Endothelial cell of umbilical vein (primary cell): ENCODE measurements around the gene OSBPL1A. TPM values are rescaled to one million over a fixed set of nuclear protein-coding genes. Genes with fewer than 3 reads are reported as not detected.

Source experiments
- BruUV-seq: library from RNA; stranded (reverse); fragments of 400-500 nt; replicated peaks from 2 replicates; lab custom pipeline; 2021; lab: Mats Ljungman, UMichigan
- CTCF ChIA-PET: fragments of 300-600, 350-600 bp; sonication (Branson Sonifier 250); formaldehyde crosslinking; loops from one replicate; lab custom pipeline; 2021; ENCODE audit warnings: antibody characterized with exemption, inconsistent platforms; lab: Charles Lee
- POLR2A ChIA-PET: fragments of 300-600, 350-600 bp; sonication (Branson Sonifier 250); formaldehyde crosslinking; loops from one replicate; lab custom pipeline; 2021; ENCODE audit warnings: antibody characterized with exemption, inconsistent platforms; lab: Charles Lee
- DNase-seq: peaks from one replicate; pipeline ENCODE4 v3.0.0-alpha.2; 2011; ENCODE audit warnings: low read depth, low spot score
- FAIRE-seq: peaks from 2 replicates; lab custom pipeline; 2011; peaks lifted over from hg19 to GRCh38; lab: Jason Lieb, UNC
- H2AFZ ChIP-seq: 2 replicates; pipeline ENCODE4 v1.6.0; 2012; ENCODE audit warnings: low read depth, low read length, control low read depth, inconsistent platforms
- H3K27ac ChIP-seq: 2 replicates; pipeline ENCODE4 v1.5.1; 2011; ENCODE audit warnings: low read depth, mild to moderate bottlenecking, control low read depth, low read length, moderate library complexity; ENCODE audit not compliant: insufficient read depth
- H3K27me3 ChIP-seq, 2 experiments: 2 replicates each; pipeline versions ENCODE4 v1.6.0 to v1.6.1; 2011; ENCODE audit warnings: low read length in 2 of 2, mixed read lengths in 1 of 2; ENCODE audit not compliant: control insufficient read depth in 2 of 2, insufficient read depth in 2 of 2
- H3K36me3 ChIP-seq, 2 experiments: 2 replicates in 1 of 2; 3 replicates in 1 of 2; pipeline ENCODE4 v1.5.1; 2011; ENCODE audit warnings: low read length in 2 of 2, mild to moderate bottlenecking in 1 of 2, moderate library complexity in 1 of 2; ENCODE audit not compliant: control insufficient read depth in 2 of 2, insufficient read depth in 2 of 2; ENCODE audit errors: extremely low read depth in 1 of 2
- H3K4me1 ChIP-seq: 3 replicates; pipeline ENCODE4 v1.5.1; 2011; ENCODE audit warnings: mild to moderate bottlenecking, low read length; ENCODE audit not compliant: control insufficient read depth, insufficient read depth; ENCODE audit errors: extremely low read depth
- H3K4me2 ChIP-seq: 2 replicates; pipeline ENCODE4 v1.6.1; 2011; ENCODE audit warnings: low read length, control low read depth, mixed read lengths; ENCODE audit not compliant: insufficient read depth
- H3K4me3 ChIP-seq, 3 experiments: fragments of 200-600 bp in 1 of 3; sonication (generic), shearing (Covaris generic) in 1 of 3; replicated peaks in 1 of 3; 2 replicates each; pipeline ENCODE4 v1.5.1; 2011 to 2016; ENCODE audit warnings: control low read depth in 3 of 3, low read length in 3 of 3, mild to moderate bottlenecking in 2 of 3, inconsistent platforms in 1 of 3, low read depth in 1 of 3, moderate library complexity in 1 of 3; ENCODE audit not compliant: insufficient read depth in 1 of 3
- H3K79me2 ChIP-seq: 2 replicates; pipeline ENCODE4 v1.6.0; 2012; ENCODE audit warnings: low read length, inconsistent platforms; ENCODE audit not compliant: control insufficient read depth, insufficient read depth
- H3K9ac ChIP-seq: replicated peaks from 2 replicates; pipeline ENCODE3; 2011; ENCODE audit warnings: low read length, control low read depth; ENCODE audit not compliant: insufficient read depth; ENCODE audit errors: extremely low read depth
- H3K9me1 ChIP-seq: replicated peaks from 3 replicates; pipeline ENCODE4 v1.6.0; 2011; ENCODE audit warnings: mild to moderate bottlenecking, low read length; ENCODE audit not compliant: control insufficient read depth, insufficient read depth; ENCODE audit errors: extremely low read depth
- H3K9me3 ChIP-seq: replicated peaks from 2 replicates; pipeline ENCODE4 v1.5.1; 2012; ENCODE audit warnings: low read length, inconsistent platforms; ENCODE audit not compliant: control insufficient read depth, insufficient read depth
- H4K20me1 ChIP-seq: replicated peaks from 2 replicates; pipeline ENCODE3; 2011; ENCODE audit warnings: mild to moderate bottlenecking, low read length; ENCODE audit not compliant: control insufficient read depth, insufficient read depth; ENCODE audit errors: extremely low read depth
- CTCF ChIP-seq, 2 donors: IDR thresholded peaks; 1 replicate in 1 of 2; 2 replicates in 1 of 2; pipeline ENCODE4 v1.5.1; 2011; ENCODE audit warnings: low read length in 2 of 2, mild to moderate bottlenecking in 2 of 2, moderate library complexity in 2 of 2, control low read depth in 1 of 2, inconsistent platforms in 1 of 2, low read depth in 1 of 2; ENCODE audit not compliant: insufficient read depth in 1 of 2; ENCODE audit errors: extremely low read depth in 1 of 2
- EZH2 ChIP-seq: IDR thresholded peaks from 2 replicates; pipeline ENCODE4 v1.6.1; 2012; ENCODE audit warnings: borderline replicate concordance, low read depth, mild to moderate bottlenecking, moderate library complexity, low read length, inconsistent platforms; ENCODE audit not compliant: severe bottlenecking
- FOS ChIP-seq: IDR thresholded peaks from 2 replicates; pipeline ENCODE4 v1.6.1; 2011; ENCODE audit warnings: mild to moderate bottlenecking, low read length, moderate library complexity, borderline replicate concordance; ENCODE audit not compliant: insufficient read depth
- GATA2 ChIP-seq: IDR thresholded peaks from 2 replicates; pipeline ENCODE4 v1.7.0; 2011; ENCODE audit warnings: low read depth, mild to moderate bottlenecking, moderate library complexity, mixed read lengths, low read length; ENCODE audit not compliant: insufficient read length, insufficient read depth
- JUN ChIP-seq: IDR thresholded peaks from 2 replicates; pipeline ENCODE4 v1.6.1; 2011; ENCODE audit warnings: borderline replicate concordance, low read depth; ENCODE audit not compliant: insufficient read length, insufficient read depth
- MAX ChIP-seq: IDR thresholded peaks from 2 replicates; pipeline ENCODE4 v1.6.1; 2011; ENCODE audit not compliant: insufficient read depth, insufficient read length
- MYC ChIP-seq: IDR thresholded peaks from one replicate; pipeline ENCODE4 v1.6.1; 2011; ENCODE audit warnings: mild to moderate bottlenecking, low read depth, low read length
- POLR2A ChIP-seq: IDR thresholded peaks from 2 replicates; pipeline ENCODE4 v1.6.1; 2012; ENCODE audit warnings: low read depth, mild to moderate bottlenecking, control low read depth, low read length
- POLR2AphosphoS5 ChIP-seq: IDR thresholded peaks from 2 replicates; pipeline ENCODE4 v1.6.1; 2012; ENCODE audit warnings: low read depth, mild to moderate bottlenecking, control low read depth, low read length, moderate library complexity; ENCODE audit not compliant: insufficient read depth
- dilution Hi-C: fragments of 300-500 bp; cut with MboI; formaldehyde crosslinking; loops from one replicate; pipeline ENCODE4 v1.15.0; 2019; ENCODE audit warnings: low sequenced_read_pairs; ENCODE audit not compliant: extremely low pct_ligation_motif_present
- intact Hi-C: fragments of 100-400 bp; cut with micrococcal nuclease; formaldehyde crosslinking; loops from one replicate; pipeline ENCODE4 v1.10.0; 2022
- polyA plus RNA-seq, 4 experiments: library from polyadenylated mRNA; depleted of rRNA in 3 of 4; stranded (reverse) in 3 of 4; unstranded in 1 of 4; fragments of >200 nt; gene quantifications; 2 replicates each; pipeline versions ENCODE4 v1.2.1 to v1.2.3, GENCODE V29; 2011 to 2012; ENCODE audit warnings: missing spikeins in 1 of 4
- total RNA-seq: library from RNA; stranded (reverse); gene quantifications from 2 replicates; pipeline ENCODE4 v1.2.3, GENCODE V29; 2021

Gene OSBPL1A
- total and polyA plus RNA-seq, 2 donors (not counting 3 experiments of a cell fraction or from before 2014, with no cell fraction given): 6.4 to 16.5 TPM

- POLR2A ChIA-PET: interaction anchor here (0.6 kb wide), 1 partner anchor 37 kb away, joined by 3 read pairs; no protein-coding TSS in a partner anchor
Measured at GRCh38 chr18:24173997-24174396, 223.6 kb downstream of the OSBPL1A start.

More at GRCh38 chr18:24173997-24174396, 223.6 kb downstream of the OSBPL1A start:
- H3K9me3 ChIP-seq: no peaks in the 10 kb centered on the region
- no peaks in the 10 kb centered on the region for H3K4me1 ChIP-seq
- H3K27me3 ChIP-seq: no peaks in the 10 kb centered on the region
- FAIRE-seq (no peak), DNase-seq (no peak)
- H3K9ac ChIP-seq: no peak overlapping the region
- intact Hi-C loops: no loop called here
- dilution Hi-C loops: no loop called here
- H3K9me1 ChIP-seq: no peaks in the 10 kb centered on the region
- H3K36me3 ChIP-seq: no peaks in the 10 kb centered on the region
- H3K27ac ChIP-seq: no peak overlapping the region
- H3K4me2 ChIP-seq: no peak overlapping the region
- no peak overlapping the region for H3K4me3 ChIP-seq
- H4K20me1 ChIP-seq: no peaks in the 10 kb centered on the region
- H3K79me2 ChIP-seq: no peaks in the 10 kb centered on the region
- TF ChIP-seq JUN (no peak), EZH2 (no peak), GATA2 (no peak), POLR2AphosphoS5 (no peak), CTCF (IDR thresholded peaks at IDR 0.05; ENCODE audit: extremely low read depth in 1 of 2, insufficient read depth in 1 of 2, low read depth in 1 of 2, low read length in 2 of 2) (no peak), MYC (no peak), FOS (no peak), MAX (no peak), POLR2A (no peak)
- no TSS peak for BruUV-seq
- no peak overlapping the region for H2AFZ ChIP-seq
- CTCF ChIA-PET: interaction anchor here (6.0 kb wide), 1 partner anchor 314 kb away, joined by 276 read pairs; no protein-coding TSS in a partner anchor
